ENCODE data around the gene JPH2.

JPH2 gene

DNA sequence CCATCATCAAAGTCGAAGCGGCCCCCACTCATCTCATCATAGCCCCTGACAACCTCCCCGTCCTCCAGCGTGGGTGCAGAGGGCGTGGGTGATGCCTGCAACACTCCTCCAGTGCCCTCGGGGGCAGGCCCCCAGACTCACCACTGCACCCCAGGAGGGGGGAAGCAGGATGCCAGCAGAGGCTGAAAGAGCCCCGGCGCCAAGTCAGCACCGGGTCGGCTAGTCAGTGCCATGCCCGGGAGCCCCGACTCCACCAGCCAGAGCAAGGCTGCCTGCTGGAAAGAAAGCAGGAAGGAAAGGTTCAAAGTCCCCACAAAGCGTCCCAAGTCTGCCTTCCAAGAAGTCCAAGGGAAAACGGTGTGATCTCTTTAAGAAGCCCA lies 324 bp downstream of the JPH2 start:
- DNase-seq: no peak

DNA sequence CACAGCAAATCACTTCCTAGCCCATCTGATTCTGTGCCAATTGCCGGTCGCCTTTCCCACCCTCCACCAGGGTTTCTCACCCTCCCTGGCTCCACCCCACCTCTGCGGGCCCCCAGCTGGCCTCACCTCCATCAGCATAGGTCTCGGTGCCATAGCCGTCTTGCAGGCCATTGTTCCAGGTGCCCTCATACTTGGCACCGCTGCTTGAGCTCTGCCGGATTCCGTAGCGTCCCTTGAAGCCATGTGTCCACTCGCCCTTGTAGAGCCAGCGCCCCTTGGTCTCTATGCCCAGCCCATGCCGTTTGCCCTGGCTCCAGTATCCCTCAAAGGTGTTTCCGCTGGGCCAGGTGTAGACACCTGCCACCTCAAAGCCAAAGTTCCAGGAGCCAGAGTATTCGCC lies 787 bp downstream of the JPH2 start:
- no peak for DNase-seq

DNA sequence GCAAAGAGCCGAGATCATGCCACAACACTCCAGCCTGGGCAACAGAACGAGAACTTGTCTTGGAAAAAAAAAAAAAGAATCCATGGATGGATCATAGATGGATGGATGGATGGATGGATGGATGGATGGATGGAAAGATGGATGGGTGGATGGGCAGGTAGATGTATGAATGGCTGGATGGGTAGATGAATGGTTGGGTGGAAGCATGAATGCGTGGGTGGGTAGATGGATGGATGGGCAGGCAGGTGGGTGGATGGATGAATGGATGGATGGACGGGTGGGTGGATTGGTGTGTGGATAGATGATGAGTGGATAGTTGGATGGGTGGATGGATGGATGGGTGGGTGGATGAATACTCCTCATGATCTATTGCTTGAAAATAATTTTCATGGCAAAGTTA lies 1.4 kb downstream of the JPH2 start:
- DNase-seq: no peak

DNA sequence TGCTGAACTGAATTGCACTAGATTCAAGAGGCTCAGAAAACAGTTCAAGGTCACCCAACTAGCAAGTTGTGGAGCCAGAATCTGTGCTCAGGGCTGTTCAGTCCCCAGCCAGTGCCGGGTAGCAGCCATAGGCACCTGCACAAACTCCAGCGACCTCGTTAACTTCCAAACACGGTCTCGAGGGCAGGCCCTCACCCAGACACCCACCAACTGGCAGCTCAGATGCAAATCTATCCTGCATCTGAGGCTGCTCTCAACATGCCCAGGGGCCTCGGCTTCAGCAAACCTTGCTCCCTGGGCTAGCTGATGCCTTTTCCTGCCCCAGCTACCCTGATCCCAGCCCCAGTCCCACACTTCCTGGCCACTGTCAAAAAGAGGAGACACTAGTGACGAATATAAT lies 3.7 kb downstream of the JPH2 start:
- DNase-seq: no peak

DNA sequence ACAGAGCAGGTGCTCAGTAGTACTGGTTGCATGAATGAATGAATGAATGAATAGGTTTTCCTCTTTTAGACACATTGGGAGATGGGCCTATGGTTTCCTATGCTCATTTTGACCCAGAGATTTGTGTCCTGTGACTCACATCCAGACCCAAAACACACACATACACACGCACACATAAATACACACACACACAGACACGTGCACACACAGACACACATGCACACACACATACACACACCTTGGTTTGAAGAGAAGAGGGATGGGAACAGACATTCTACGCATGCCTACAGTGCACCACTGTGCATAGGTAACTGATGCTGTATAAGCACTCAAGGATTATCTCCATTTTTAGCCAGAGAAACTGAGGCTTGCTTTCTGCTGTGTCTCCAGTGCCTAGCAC lies 4.1 kb downstream of the JPH2 start:
- DNase-seq: no peak

DNA sequence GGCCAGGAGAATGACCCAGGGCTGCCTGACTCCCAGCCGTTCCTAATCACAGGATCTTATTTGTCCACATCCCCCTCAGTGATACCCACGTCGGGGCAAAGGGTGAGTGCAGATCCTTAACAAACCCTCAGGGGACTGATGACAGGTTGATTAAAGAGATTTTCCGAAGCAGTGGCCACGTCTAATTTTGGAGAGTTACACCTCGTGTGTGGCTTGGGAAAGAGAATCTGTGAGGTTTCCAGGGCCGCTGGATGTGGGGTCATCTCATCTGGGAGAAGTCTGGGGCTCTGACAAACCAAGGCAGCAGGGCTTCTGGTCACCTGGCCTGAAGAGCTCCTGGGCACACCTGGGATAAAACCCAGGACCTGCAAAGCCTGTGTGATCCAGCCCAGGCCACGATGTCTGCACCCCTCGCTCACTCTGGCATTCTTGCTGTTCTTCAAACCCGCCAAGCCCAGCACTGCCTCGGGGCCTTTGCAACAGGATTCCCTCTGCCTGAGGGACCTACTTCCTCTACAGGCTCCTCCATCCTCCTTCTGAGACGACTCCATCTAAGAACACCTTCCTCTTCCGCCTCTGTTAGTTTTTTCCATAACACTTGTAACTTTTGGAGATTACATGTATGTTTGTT lies 4.7 kb downstream of the JPH2 start:
- no peak for DNase-seq

DNA sequence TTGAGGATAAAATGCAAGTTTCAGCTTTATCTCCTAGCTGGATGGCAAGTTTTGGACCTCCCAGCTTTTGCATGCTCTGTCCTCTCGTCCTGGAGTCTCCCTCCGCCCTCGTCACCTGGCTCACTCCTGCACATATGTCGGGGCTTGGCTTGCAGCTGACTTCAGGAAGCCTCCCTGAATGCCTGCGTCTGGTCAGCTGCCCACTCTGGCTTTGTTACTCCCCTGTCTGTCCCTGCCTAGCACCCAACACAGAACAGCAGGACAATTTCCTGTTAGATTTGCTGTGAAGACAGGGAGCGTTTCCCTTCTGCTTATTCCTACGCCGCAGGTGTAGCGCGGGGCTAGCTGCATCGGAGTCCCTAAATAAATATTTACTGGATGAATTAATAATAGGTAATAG lies 5.4 kb downstream of the JPH2 start:
- no peak for DNase-seq

DNA sequence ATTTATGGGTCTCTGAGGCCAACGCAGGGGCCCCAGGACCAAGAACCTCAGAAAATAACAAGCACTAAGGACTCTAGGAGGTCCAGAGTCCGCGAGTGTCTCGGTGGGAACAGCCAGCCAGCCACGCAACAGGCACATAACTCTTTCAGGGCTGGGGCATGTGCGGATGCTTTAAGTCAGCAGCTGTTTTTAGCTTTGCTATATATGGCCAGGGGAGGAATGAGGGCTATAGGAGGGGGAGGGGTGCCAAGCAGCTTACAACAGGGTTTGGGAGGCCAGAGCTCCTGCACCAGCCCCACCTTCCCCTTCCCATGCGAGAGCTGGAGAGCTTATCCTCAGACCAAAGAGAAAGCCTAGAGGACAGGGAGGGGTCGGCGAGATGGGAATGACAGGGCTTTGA lies 6.2 kb downstream of the JPH2 start:
- no peak for DNase-seq

DNA sequence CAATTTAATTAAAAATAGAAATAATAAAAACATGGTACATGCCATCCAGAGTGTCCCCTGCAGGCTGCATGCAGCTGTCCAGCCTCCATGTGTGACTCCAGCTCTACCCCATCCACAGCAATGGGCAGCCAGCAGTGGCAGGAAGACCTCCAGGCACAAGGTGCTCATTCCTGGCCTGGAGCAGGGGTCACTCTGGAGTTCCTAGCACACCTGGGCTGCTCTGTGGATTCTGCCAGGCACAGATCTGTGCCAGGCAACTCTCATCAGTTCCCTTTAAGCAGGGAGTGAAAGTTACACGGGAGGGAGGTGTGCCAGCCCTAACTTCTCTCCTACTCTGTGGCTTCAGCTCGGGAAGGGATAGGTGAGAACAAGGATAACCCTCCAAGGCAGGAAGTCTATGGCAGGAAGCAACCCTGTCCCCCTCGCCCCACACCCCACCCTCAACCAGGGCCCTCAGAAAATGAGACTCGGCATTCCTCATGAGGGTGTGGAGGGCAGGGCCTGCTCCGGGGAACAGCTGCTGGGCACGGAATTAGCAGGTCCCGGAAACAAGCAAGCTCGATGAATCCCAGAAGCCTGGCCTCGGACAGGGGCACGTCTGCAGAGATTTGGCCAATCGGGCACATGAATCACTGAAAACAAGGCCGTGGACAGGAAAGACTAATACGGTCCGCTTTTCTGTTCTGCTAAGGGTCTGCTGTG lies 10.0 kb downstream of the JPH2 start:
- DNase-seq: no peak

DNA sequence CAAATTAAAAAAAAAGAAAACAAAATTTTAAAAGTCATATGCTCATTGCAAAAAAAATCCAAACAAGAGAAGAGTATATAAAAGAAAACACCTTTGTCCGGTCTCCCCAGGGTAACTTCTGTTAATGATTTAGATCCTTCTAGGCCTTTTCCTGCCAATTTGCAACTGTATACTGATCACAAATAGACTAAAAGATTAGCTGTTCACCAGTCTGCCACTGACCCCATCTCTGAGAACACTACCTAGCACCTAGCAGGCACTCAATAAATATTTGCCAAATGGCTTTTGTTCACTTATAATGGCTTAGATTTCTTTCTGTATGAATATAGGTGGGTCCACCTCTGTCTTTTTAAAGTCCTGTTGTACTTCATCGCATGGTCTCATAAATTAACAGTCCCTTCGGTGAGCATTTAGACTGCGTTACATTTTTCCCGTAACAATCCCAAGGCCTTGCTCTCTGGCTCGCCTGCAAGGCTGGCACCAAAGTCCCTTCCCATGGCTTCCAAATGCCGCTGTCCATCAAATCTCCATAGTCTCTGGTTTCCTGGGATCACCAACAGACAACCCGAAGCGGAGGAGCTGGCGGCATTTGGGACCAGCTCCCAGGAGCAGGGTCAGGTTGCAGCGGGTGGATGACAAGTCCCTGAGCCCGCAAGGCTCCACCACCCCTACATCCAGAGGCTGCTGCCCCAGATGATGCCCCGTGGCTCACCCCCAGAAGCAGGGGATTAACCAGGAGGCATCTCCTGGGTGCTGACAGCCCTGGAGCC lies 11.8 kb downstream of the JPH2 start:
- no peak for DNase-seq

DNA sequence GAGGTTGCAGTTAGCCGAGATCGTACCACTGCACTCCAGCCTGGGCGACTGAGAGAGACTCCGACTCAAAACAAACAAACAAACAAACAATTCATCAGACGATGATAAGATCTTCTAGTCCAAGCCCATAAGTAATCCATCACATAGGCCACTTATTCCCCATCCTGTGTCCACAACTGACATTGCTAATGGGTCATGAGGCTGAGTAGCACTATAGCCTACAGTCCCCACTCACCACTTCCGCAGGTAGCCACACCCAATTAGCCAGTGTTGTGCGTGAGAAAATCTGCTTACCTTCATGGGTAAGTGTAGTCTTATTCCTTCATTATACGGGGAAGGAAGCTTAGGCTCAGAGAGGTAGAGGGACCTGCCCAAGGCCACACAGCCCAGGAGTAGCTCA lies 13.1 kb downstream of the JPH2 start:
- no peak for DNase-seq

DNA sequence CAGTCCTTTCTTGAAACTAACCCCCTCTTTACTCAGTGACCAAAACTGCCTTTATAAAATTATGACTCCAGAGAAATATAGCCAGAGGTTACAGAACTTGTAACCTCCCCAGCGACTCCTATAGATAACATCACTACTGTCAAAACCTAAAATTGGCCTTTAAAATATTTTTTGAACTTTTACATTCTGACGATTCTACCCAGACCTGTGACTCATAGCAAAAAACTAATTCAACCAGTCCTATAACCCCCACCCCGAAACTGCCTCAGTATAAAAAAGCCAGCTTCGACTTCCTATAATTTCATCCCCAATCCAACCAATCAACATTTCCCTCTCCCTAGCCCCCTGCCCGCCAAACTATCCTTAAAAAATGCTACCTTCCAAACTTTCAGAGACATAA lies 13.9 kb downstream of the JPH2 start:
- no peak for DNase-seq

DNA sequence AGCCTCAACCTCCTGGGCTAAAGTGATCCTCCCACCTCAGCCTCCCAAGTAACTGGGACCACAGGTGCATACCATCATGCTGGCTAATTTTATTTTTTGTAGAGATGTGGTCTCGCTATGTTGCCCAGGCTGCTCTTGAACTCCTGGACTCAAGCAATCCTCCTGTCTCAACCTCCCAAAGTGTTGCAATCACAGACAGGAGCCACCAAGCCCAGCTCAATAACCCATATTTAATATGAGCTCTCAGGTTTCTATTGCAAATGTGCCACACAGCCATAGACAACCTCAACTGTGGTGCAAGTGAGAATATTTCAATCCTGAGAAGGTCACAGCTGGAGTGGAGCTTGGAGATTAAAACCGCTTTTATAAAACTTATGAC lies 14.4 kb downstream of the JPH2 start:
- no peak for DNase-seq

DNA sequence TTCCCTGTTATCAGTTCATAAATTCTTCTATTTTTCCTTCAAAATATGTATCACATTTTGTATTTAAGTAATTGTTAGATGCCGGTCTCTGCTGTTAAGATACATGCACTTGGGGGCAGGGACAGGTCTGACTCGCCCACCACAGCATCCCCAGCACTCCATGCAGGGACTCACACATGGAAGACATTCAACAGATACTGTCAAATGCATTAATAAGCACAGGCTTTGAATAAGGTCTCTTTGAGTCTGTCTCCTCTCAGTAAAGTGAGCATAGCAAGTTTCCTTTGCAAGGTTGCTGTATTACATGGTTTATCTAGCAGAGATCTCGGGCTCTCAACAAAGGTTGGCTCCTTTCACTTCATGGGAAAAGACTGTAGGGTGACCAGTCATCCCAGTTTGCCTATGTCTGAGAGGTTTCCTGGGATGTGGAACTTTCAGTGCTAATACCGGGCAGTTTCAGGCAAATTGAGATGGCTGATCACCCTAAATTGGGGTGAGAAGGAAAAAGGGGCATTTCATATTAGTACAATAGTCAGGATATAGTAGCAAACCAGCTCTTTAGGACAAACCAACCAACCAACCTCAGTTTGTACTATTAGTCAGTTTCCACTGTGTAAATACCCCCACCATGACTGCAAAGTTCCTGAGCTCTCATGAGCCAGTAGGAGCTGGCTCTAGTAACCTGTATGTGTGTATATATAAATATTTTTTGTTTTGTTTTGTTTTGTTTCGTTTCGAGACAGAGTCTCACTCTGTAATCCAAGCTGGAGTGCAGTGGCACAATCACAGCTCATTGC lies 15.0 kb downstream of the JPH2 start:
- no peak for DNase-seq

DNA sequence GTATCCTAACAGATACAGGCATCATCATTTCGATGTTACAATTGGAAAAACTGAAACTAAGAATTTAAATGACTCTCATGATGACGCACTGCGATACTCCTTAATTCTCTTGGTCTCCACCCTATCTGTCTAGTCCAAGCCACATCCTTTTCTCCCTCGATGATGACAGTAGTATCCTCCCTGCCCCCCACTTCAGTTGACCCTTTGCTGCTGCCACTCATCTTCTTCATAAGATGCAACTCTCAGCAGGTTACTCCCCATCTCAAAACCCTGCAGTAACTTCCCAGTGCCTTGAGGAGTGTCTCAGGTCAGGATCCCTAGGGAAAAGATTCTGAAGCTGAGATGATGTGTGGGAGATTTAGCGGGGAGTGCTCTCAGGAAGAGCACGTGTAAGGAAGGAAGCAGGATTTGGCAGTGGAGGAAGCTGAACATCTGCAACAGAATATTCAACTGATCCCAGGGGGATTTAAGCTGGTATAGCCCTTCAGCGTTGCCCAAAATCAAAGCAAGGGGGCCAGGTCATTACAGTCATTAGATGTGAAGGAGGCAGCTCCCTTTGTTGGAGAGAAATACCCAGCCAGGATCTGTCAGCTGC lies 16.1 kb downstream of the JPH2 start:
- DNase-seq: no peak

DNA sequence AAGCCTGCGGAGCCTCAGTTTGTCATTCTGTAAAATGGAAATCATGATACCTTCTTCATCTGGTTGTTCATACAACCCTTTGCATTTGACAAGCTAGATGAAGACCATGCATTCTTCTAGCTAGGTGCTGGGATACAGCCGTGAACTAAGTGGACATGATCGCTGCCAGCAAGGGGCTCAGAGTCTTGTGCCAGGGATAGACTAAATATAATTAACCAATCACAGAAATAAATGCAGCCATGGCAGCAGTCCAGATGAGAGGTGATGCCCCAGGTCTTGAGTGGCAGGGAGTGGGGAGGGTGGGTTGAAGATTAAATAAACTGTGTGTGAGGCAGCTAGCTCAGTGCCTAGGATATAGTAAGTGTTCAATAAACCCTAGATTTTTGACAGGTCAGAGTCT lies 19.3 kb downstream of the JPH2 start:
- no peak for DNase-seq

DNA sequence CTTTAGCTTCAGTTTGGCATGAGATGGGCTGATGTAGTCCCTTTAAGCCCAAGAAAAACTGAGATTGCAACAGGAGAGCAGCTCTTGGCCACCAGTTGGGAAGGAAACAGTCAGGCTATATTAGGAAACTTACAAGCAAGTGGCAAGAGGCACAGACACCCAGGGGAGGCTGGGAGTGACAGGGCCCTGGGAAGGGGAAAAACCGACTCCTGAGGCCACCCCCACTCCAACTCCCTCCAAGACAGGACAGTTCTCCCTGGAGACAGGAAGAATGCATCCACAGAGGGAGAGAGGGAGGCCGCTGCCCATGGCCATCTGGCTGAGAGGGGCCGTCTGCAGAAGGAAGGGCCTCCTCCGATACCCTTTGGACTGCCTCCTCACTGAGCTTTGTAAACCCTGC lies 20.5 kb downstream of the JPH2 start:
- DNase-seq: no peak

DNA sequence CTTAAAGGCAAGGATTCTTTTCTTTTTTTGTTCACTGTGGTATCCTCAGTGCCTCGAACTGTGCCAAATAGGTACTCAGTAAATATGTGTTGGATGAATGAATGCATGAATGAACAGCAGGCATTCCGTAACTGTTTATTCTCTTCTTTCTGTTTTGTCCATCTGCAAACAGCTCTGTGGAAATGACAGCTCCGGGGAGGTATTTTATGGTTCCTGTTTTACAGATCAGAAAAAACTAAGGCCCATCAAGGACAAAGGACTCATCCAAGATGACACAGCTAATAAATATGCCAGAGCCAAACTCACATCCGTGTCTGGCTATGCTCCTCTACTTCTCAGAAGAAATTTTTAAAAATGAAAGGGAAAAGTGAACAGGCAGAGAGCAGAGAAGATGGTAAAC lies 21.0 kb downstream of the JPH2 start:
- DNase-seq: no peak

DNA sequence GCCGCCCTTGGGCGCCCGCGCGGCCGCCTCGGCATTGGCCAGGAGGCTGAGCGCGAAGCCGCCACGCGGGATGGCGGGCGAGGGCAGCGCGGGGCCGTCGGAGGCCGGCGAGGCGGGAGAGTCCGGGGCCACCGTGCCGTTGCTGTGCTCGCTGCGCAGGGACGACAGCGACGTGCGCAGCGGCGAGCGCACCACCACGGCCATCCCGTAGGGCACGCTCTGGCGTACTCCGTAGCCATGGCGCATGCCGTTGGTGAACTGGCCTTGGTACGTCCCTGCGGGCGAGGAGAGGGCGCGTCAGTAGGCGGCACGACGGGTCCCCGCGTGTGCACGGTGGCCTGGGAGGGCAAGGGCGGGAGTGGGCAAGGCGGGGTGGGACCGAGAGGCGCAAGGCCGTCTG lies 26.9 kb downstream of the JPH2 start:
- no peak for DNase-seq

DNA sequence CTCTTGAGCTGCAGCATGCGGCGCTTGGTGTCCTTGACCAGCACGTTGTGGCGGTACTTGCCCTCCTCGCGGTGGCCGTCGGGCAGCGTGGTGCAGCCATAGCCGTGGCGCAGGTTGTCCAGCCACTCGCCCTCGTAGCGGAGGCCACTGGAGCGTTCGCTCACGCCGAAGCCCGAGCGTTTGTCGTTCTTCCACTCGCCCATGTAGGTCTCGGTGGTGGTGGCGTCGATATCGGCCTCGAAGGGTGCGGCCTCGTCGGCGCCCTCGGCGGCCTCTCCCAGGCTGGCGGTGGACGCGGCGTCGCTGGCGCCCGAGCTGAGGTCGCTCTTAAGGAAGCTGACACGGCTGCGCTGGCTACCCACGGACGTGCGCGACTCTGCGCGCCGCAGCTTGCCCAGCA lies 27.3 kb downstream of the JPH2 start:
- no peak for DNase-seq

DNA sequence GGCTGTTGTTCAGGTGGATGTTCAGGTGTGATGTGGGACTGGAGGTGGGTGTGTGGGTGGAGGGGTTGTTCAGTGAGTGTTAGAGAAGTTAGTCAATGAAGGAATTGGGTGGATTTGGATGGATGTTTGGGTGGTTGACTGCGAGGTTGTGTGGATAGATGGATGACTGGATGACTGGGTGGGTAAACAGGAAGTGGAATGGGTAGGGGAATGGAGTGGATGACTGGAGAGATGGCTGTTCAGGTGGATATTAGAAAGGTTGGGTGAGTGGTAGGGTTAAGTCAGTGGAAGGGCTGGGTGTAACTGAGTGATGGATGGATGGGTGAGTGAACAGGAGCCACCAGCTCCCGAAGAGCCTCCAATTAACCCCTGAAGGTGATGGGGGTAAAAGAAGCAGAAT lies 27.9 kb downstream of the JPH2 start:
- DNase-seq: no peak

DNA sequence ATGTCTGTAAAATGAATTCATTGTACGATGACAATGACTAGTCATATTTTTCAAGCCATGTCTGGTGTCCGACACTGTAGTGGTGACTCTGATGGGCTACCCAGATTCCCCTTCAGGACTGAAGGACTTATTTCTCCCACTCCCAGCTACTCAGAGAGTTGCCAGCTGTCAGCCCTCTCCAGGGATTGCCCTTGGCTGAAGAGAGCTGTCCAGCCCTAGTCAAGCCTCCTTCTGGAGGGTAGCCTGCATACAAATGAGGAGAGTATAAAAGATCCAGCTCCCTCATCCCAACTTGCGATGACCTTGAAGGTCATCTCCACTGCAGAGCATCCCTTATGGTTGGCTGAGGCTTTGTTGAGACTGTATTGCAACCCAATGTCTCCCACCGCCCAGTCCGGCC lies 29.9 kb downstream of the JPH2 start:
- no peak for DNase-seq

DNA sequence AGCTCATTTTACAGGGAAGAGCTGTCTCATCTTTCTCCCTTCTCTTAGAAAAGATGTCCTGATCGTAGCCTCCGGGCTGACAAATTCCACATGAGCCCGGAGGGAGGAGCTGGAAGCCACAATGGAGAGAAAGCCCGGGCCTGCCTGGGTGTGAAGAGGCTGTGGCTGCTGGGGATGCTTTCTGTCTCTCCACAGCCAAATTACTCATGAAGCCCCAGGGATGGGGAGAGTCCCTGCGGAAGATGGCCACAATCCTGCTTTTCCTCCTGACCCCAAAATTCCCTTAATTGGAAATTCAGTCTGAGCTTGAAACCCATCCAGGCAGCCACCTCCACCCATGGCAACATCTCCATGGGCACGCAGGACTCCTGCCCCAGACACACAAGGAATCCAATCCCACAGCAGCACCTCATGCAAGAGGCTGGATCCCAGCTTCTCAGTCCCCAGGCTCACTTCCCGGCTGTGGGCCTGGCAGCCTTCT lies 32.4 kb downstream of the JPH2 start:
- DNase-seq: no peak

Measured in NCI-H1105 treated with DMSO at 0.1 percent for 48 hours (cell line).